ENCODE measurements around the gene PCGF3. TPM values are rescaled to one million over a fixed set of nuclear protein-coding genes. Genes with fewer than 3 reads are reported as not detected.
"Not testable (repeated sequence)": the region's sequence is repeated elsewhere in the genome, so short reads cannot be mapped to it uniquely, and the experiment has no call there.

The PCGF3 gene
- total RNA-seq, 1 donor from 2014 or later: 82.7 TPM

- no peak for DNase-seq
Observed at GRCh38 chr4:764405-765169, 59.0 kb downstream of the PCGF3 start.

GRCh38 chr4:766152-766515, 60.5 kb downstream of the PCGF3 start:
- DNase-seq: no peak

GRCh38 chr4:766559-767283, 61.1 kb downstream of the PCGF3 start:
- DNase-seq: no peak

GRCh38 chr4:768076-768475, 62.4 kb downstream of the PCGF3 start:
- DNase-seq: no peak

- no peak for DNase-seq
Observed at GRCh38 chr4:768995-769394, 63.4 kb downstream of the PCGF3 start.

GRCh38 chr4:769511-769910, 63.9 kb downstream of the PCGF3 start:
- no peak for DNase-seq

- DNase-seq: no peak
Observed at GRCh38 chr4:770022-770421, 64.4 kb downstream of the PCGF3 start.

GRCh38 chr4:771464-771863, 65.8 kb downstream of the PCGF3 start:
- DNase-seq: no peak

GRCh38 chr4:772118-772517, 66.5 kb downstream of the PCGF3 start:
- no peak for DNase-seq

- no peak for DNase-seq
Observed at GRCh38 chr4:772776-773175, 67.1 kb downstream of the PCGF3 start.

- DNase-seq: no peak
Observed at GRCh38 chr4:773214-773613, 67.6 kb downstream of the PCGF3 start.

- DNase-seq: not testable (repeated sequence)
Observed at GRCh38 chr4:774419-775092, 68.9 kb downstream of the PCGF3 start.

- not testable (repeated sequence) for DNase-seq
Observed at GRCh38 chr4:775485-775884, 69.9 kb downstream of the PCGF3 start.

GRCh38 chr4:776743-777441, 71.3 kb downstream of the PCGF3 start:
- no peak for DNase-seq

- DNase-seq: no peak
Observed at GRCh38 chr4:777520-778262, 72.1 kb downstream of the PCGF3 start.

- DNase-seq: no peak
Observed at GRCh38 chr4:779555-779954, 73.9 kb downstream of the PCGF3 start.

- not testable (repeated sequence) for DNase-seq
Observed at GRCh38 chr4:780255-780654, 74.6 kb downstream of the PCGF3 start.

- no peak for DNase-seq
Observed at GRCh38 chr4:780716-781492, 75.3 kb downstream of the PCGF3 start.

GRCh38 chr4:781493-782216, 76.0 kb downstream of the PCGF3 start:
- peak; percentile 99 for DNase-seq
